ENCODE results near the gene ANAPC13. TPM values are rescaled to one million over a fixed set of nuclear protein-coding genes. Genes with fewer than 3 reads are reported as not detected.

ANAPC13 gene
- total and polyA plus RNA-seq, 2 of the 4 experiments (the other 2 are of a cell fraction), result 43.4 to 62.9 TPM

DNA sequence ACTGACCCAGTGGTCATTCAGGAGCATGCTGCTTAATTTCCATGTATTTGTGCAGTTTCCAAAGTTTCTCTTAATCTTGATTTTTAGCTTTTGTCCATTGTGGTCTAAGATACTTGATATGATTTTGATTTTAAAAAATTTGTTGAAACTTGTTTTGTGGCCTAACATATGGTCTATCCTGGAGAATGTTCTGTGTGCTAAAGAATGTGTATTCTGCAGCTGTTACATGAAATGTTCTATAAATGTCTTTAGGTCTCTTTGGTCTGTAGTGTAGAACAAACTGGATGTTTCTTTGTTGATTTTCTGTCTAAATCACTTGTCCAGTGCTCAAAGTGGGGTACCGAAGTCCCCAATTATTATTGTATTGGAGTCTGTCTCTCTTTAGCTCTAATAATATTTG is 17.5 kb upstream of the ANAPC13 start:
- no peak overlapping the region for H2AFZ ChIP-seq (replicated peaks; ENCODE audit: low read length, poor library complexity)
- H3K9ac ChIP-seq (ENCODE audit: low read depth, low read length), result no peak overlapping the region
- H3K36me3 ChIP-seq (ENCODE audit: control insufficient read depth, insufficient read depth, low read length), result no peaks in the 10 kb centered on the region; the same call in 1 of the 2 replicates
- H3K27me3 ChIP-seq (ENCODE audit: control insufficient read depth, insufficient read depth, low read length), result no peaks in the 10 kb centered on the region
- H3K18ac ChIP-seq (ENCODE audit: low read depth, low read length), result no peak overlapping the region
- no peak for TF ChIP-seq NFE2L2 (IDR thresholded peaks at IDR 0.05; ENCODE audit: low read depth, low read length)
- no peak for TF ChIP-seq BHLHE40 (IDR thresholded peaks at IDR 0.05; ENCODE audit: low read depth, low read length)
- TF ChIP-seq RCOR1 (IDR thresholded peaks at IDR 0.05; ENCODE audit: insufficient replicate concordance, low read length), result no peak
- peaks cover 29 to 33% of the 10 kb centered on the region in 2 experiments for H3K79me1 ChIP-seq (ENCODE audit: low read depth in 1 of 2, low read length in 2 of 2)
- no peak overlapping the region for H4K8ac ChIP-seq (ENCODE audit: low read depth in 2 of 2, low read length in 2 of 2)
- POLR2A ChIA-PET (ENCODE audit: unreplicated experiment), result no interaction called here
- H3K14ac ChIP-seq (replicated peaks; ENCODE audit: low read depth, low read length), result no peak overlapping the region
- no peak overlapping the region for H2BK15ac ChIP-seq (ENCODE audit: low read depth, low read length)
- no peak overlapping the region for H2AK5ac ChIP-seq (ENCODE audit: low read depth, low read length)
- H3K4me3 ChIP-seq (ENCODE audit: insufficient read depth, low read depth, low read length), result no peak overlapping the region
- H4K5ac ChIP-seq (ENCODE audit: low read depth, low read length), result no peak overlapping the region
- H4K20me1 ChIP-seq (ENCODE audit: insufficient read depth, low read length), result no peaks in the 10 kb centered on the region
- 0 out of 2 replicates have a peak, but pooled peaks cover 2% of the 10 kb centered on the region for H3K9me1 ChIP-seq (ENCODE audit: insufficient read depth, low read length)
- H3K56ac ChIP-seq (ENCODE audit: extremely low read depth, insufficient read depth, low read length), result no peak overlapping the region
- no CpG with 5 or more reads among the region's 1 CpG for WGBS, 2 experiments (ENCODE audit: extremely low coverage in 2 of 2, insufficient read length in 1 of 2)
- no peak overlapping the region for H2BK120ac ChIP-seq (ENCODE audit: low read depth, low read length)
- dilution Hi-C loops (cut with HindIII; ENCODE audit: low sequenced_read_pairs, unreplicated experiment) (no loop called here), intact Hi-C loops (cut with micrococcal nuclease) (no loop called here), in situ Hi-C loops (cut with MboI; ENCODE audit: low sequenced_read_pairs) (no loop called here)
- H3K9me3 ChIP-seq (ENCODE audit: control insufficient read depth, insufficient read depth, low read length), result no peaks in the 10 kb centered on the region
- ATAC-seq (ENCODE audit: low read depth) (no peak; the same call in 1 of the 2 replicates), DNase-seq (no peak)
- H3K27ac ChIP-seq (ENCODE audit: insufficient read depth, low read length), result no peak overlapping the region
- no peaks in the 10 kb centered on the region for H3K4me1 ChIP-seq (ENCODE audit: control insufficient read depth, insufficient read depth, low read length)
- no peak overlapping the region for H4K91ac ChIP-seq (ENCODE audit: insufficient read depth, low read depth, low read length)
- no peak overlapping the region for H3K23ac ChIP-seq (ENCODE audit: low read depth, low read length)
- CTCF ChIA-PET, result no interaction called here
- H2AK9ac ChIP-seq (replicated peaks; ENCODE audit: low read depth, low read length, poor library complexity), result no peak overlapping the region
- no peak overlapping the region for H2BK20ac ChIP-seq (ENCODE audit: low read depth, low read length)
- H3K4ac ChIP-seq (ENCODE audit: low read depth, low read length), result no peak overlapping the region
- no peak overlapping the region for H2BK5ac ChIP-seq (ENCODE audit: low read depth, low read length, poor library complexity, severe bottlenecking)
- no TSS peak for BruUV-seq (replicated peaks)
- H3K4me2 ChIP-seq (ENCODE audit: low read depth, low read length), result no peak overlapping the region

All from IMR-90 (cell line).